ENCODE data around the gene RTEL1. TPM values are rescaled to one million over a fixed set of nuclear protein-coding genes. Genes with fewer than 3 reads are reported as not detected.
"Not testable (repeated sequence)": the region's sequence is repeated elsewhere in the genome, so short reads cannot be mapped to it uniquely, and the experiment has no call there.

Gene RTEL1
- total RNA-seq, 1 experiment from 2014 or later: 17.8 TPM

GRCh38 chr20:63668351-63668750 lies 10.2 kb downstream of the RTEL1 start:
- no peak for DNase-seq (ENCODE audit: low spot score)

- DNase-seq (ENCODE audit: low spot score): not testable (repeated sequence)
Measured at GRCh38 chr20:63671695-63672094, 13.6 kb downstream of the RTEL1 start.

- DNase-seq (ENCODE audit: low spot score): no peak
Measured at GRCh38 chr20:63672666-63673065, 14.6 kb downstream of the RTEL1 start.

- no peak for DNase-seq (ENCODE audit: low spot score)
Measured at GRCh38 chr20:63673951-63674350, 15.8 kb downstream of the RTEL1 start.

- DNase-seq (ENCODE audit: low spot score): no peak
Measured at GRCh38 chr20:63675681-63676368, 17.7 kb downstream of the RTEL1 start.

- DNase-seq (ENCODE audit: low spot score): no peak
Measured at GRCh38 chr20:63678071-63678470, 20.0 kb downstream of the RTEL1 start.

- DNase-seq (ENCODE audit: low spot score): no peak
Measured at GRCh38 chr20:63678667-63679465, 20.8 kb downstream of the RTEL1 start.

- no peak for DNase-seq (ENCODE audit: low spot score)
Measured at GRCh38 chr20:63679799-63680305, 21.7 kb downstream of the RTEL1 start.

- no peak for DNase-seq (ENCODE audit: low spot score)
Measured at GRCh38 chr20:63680427-63680826, 22.3 kb downstream of the RTEL1 start.

- DNase-seq (ENCODE audit: low spot score): no peak
Measured at GRCh38 chr20:63680857-63681608, 22.9 kb downstream of the RTEL1 start.

GRCh38 chr20:63681609-63682142 lies 23.6 kb downstream of the RTEL1 start:
- DNase-seq (ENCODE audit: low spot score): no peak

- DNase-seq (ENCODE audit: low spot score): peak; percentile 100
Measured at GRCh38 chr20:63682384-63683139, 24.4 kb downstream of the RTEL1 start.

GRCh38 chr20:63685269-63686026 lies 27.3 kb downstream of the RTEL1 start:
- DNase-seq (ENCODE audit: low spot score): no peak

GRCh38 chr20:63686094-63686491 lies 28.0 kb downstream of the RTEL1 start:
- no peak for DNase-seq (ENCODE audit: low spot score)

GRCh38 chr20:63686492-63687321 lies 28.6 kb downstream of the RTEL1 start:
- peak; percentile 55 for DNase-seq (ENCODE audit: low spot score)

- no peak for DNase-seq (ENCODE audit: low spot score)
Measured at GRCh38 chr20:63687419-63688178, 29.5 kb downstream of the RTEL1 start.

- DNase-seq (ENCODE audit: low spot score): no peak
Measured at GRCh38 chr20:63688228-63689045, 30.3 kb downstream of the RTEL1 start.
